GM12874 (cell line): Measurements from ENCODE around the gene SLC39A13.

ENCODE experiments used
- TF ChIP-seq, protein P1 (sequence below): IDR thresholded peaks from 2 replicates; pipeline ENCODE4 v1.5.1; 2011; ENCODE audit warnings: low read depth, mild to moderate bottlenecking, control low read depth, low read length, moderate library complexity; ENCODE audit not compliant: insufficient read depth

SLC39A13 gene

DNA sequence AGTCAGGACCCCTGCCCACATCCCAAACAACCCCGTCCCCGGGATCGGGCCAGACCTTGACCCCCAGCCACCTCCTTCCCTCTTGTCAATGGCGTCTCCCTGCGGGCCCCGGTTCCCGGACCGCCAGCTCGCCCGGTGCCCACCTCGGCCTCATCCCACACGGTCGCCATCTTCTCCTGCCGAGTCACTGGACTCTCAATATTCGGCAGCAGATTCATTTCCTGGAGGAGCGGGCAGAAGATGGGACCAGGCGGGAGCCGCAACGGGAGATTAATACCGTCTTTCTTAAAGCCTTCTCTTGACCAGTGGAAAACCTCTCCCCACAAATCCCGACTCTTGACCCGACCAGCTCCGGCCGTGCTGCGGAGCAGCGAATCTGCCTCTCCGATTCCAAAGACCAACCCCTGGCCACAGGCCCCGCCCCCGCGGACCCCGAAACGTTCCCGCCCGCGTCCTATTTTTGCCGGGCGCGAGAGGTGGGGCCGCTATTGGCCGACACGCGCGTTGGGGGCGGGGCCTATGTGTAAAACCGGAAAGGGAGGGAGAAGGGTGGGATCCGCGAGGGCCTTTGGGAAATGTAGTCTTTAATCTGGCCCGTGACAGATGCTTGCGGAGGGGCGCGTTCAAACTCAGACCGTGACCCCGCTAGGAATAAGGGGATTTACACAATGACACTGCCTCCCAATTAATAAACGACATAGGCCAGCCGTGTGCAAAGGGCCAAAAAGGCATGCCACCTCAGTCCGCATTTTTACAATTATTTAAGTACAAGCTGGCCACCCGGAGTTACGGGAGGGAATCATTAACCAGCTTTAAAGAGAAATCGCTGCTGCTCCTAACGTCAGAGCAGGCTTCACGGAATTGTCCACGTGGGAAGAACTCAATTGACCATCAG lies 17.9 kb downstream of the SLC39A13 start, which contains the start of gene PSMC3:
PSMC3 (minus strand) TSS at position 378 of the 895 bp plus-strand sequence; CDS start at position 218, 160 bp downstream.
- TF ChIP-seq, protein P1, sequence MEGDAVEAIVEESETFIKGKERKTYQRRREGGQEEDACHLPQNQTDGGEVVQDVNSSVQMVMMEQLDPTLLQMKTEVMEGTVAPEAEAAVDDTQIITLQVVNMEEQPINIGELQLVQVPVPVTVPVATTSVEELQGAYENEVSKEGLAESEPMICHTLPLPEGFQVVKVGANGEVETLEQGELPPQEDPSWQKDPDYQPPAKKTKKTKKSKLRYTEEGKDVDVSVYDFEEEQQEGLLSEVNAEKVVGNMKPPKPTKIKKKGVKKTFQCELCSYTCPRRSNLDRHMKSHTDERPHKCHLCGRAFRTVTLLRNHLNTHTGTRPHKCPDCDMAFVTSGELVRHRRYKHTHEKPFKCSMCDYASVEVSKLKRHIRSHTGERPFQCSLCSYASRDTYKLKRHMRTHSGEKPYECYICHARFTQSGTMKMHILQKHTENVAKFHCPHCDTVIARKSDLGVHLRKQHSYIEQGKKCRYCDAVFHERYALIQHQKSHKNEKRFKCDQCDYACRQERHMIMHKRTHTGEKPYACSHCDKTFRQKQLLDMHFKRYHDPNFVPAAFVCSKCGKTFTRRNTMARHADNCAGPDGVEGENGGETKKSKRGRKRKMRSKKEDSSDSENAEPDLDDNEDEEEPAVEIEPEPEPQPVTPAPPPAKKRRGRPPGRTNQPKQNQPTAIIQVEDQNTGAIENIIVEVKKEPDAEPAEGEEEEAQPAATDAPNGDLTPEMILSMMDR = no peak

DNA sequence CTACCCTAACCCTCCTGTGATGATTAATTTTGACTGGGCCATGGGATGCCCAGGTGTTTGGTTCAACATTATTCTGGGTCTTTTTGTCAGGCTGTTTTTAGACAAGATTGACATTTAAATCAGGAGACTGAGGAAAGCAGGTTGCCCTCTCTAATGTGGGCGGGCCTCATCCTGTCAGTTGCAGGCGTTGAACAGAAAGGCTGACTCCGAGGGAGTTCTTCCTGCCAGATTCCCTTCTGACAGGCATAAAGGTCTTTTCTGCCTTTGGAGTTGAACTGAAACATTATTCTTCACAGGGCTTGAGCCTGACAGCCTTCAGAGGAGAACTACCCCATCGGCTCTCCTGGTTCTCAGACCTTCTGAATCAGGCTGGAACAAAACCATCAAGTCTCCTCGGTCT lies 22.1 kb downstream of the SLC39A13 start:
- TF ChIP-seq, protein P1 = no peak

DNA sequence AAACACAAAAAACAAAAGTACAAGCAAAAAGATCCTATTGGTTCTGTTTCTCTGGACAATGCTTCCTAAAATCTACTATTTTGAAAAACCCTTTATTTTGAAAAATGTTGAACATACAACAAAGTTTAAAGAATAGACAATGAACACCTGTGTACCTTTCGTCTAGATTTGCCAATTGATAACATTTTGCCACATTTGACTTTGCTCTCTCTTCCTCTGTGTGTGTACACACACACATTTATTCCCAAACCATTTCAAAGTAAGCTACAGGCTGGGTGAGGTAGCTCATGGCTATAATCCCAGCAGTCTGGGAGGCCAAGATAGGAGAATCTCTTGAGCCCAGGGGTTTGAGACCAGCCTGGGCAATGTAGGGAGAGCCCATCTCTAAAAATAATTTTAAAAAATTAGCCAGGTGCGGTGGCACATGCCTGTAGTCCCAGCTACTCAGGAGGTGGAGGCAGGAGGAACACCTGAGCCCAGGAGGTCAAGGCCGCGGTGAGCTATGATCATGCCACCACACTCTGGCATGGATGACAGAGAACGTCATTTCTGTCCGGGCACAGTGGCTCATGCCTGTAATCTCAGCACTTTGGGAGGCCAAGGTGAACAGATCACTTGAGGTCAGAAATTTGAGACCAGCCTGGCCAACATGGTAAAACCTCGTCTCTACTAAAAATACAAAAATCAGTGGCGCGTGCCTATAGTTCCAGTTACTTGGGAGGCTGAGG lies 23.1 kb downstream of the SLC39A13 start:
- TF ChIP-seq, protein P1 = no peak

DNA sequence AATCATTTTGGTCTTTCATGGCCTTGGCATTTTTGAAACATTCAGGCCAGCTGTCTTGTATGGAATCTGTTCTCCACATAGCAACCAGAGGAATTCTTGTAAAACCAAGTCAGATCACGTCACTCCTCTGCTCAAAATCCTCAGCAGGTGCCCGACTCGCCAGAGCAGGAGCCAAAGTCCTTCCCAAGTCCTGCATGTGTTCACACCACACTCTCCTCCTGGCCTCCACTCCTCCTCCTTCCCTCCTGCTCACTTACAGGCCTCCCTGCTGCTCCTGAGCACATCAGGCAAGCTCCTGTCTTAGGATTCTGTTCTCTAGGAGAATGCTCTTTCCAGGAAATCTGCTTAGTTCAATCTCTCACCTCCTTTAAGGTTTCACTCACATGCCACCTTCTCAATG lies 24.8 kb downstream of the SLC39A13 start:
- TF ChIP-seq, protein P1 = no peak

DNA sequence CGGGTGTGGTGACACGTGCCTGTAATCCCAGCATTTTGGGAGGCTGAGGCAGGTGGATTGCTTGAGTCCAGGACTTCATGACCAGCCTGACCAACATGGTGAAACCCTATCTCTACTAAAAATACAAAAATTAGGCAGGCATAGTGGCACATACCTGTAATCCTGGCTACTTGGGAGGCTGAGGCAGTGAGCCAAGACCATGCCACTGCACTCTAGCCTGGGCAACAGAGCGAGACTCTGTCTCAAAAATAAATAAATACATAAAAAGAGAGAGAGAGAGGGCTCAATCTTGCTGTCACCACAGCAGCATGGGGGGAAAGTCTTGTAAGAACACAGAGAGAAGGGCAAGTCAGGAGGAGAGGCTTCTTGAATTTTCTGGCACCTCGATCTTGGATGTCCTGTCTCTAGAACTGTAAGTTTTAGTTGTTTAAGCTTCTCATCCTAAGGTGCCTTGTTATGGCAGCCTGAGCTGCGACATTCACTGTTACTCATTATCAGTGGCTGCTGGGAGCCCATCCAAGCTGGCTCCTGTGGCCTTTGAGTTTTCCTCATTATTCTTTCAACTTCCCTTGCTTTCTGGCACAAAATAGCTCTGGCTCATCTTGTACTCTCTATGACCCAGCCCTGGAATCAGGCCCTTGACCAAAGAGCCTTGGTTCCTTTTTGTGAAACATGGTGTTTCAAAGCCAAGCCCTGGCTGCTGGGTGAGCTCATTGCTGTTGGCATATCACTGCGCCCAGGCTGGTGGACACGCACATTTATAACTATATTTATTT lies 25.8 kb downstream of the SLC39A13 start:
- TF ChIP-seq, protein P1 = no peak

DNA sequence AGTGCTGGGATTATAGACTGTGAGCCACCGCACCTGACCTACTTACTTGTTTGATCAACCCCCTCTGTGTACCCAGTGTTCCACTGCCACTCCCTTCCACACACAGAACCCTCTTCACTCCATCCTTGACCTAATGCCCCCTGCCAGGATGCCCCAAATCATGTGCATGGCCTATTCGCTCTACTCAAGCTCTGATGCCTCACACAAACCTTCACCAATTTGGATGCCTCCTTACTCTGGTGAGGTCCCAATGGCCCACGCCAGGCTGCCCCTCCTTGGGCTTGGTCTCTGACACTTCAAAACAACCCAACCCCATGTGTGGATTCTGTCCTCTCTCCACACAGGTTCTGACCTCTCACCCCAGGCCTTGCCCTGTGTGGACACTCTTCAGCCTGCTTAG lies 27.3 kb downstream of the SLC39A13 start:
- TF ChIP-seq, protein P1 = no peak

DNA sequence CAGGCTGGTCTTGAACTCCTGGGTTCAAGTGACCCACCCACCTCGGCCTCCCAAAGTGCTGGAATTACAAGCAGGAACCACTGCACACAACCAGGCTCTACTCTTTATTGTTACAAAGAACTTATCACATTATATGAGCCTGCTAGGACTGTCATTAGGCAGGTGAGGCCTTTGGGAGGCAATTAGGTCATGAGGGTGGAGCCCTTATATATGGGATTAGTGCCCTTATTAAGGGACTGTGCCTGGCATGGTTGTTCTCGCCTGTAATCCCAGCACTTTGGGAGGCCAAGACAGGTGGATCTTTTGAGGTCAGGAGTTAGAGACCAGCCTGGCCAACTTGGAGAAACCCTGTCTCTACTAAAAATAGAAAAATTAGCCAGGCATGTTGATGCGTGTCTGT lies 28.3 kb downstream of the SLC39A13 start:
- TF ChIP-seq, protein P1 = no peak
